NCI-H748 (cell line): Measurements from ENCODE around the gene USP37.

Experiments used
- DNase-seq: peaks from one replicate; lab custom pipeline; 2025; ENCODE audit not compliant: unreplicated experiment; lab: John Stamatoyannopoulos, UW

Gene USP37

GRCh38 chr2:218479595-218479994, 88.6 kb downstream of the USP37 start:
- no peak for DNase-seq

- no peak for DNase-seq
These were observed 89.6 kb downstream of the USP37 start for GRCh38 chr2:218478544-218478943.

- no peak for DNase-seq
These were observed 90.9 kb downstream of the USP37 start for GRCh38 chr2:218477247-218477646.

- no peak for DNase-seq
These were observed 91.5 kb downstream of the USP37 start for GRCh38 chr2:218476676-218477075.

GRCh38 chr2:218474527-218474926, 93.6 kb downstream of the USP37 start:
- no peak for DNase-seq

- DNase-seq: no peak
These were observed 95.2 kb downstream of the USP37 start for GRCh38 chr2:218472988-218473387.

- DNase-seq: no peak
These were observed 96.2 kb downstream of the USP37 start for GRCh38 chr2:218471982-218472381.

- DNase-seq: no peak
These were observed 97.1 kb downstream of the USP37 start for GRCh38 chr2:218471036-218471435.

- no peak for DNase-seq
These were observed 97.7 kb downstream of the USP37 start for GRCh38 chr2:218470448-218470847.

GRCh38 chr2:218465987-218466633, 102.0 kb downstream of the USP37 start:
- no peak for DNase-seq

GRCh38 chr2:218458598-218458997, 109.6 kb downstream of the USP37 start:
- DNase-seq: no peak

- DNase-seq: no peak
These were observed 111.3 kb downstream of the USP37 start for GRCh38 chr2:218456849-218457248.

- no peak for DNase-seq
These were observed 116.1 kb downstream of the USP37 start for GRCh38 chr2:218452079-218452478.

GRCh38 chr2:218448934-218449333, 119.2 kb downstream of the USP37 start:
- no peak for DNase-seq

GRCh38 chr2:218447072-218447471, 121.1 kb downstream of the USP37 start:
- no peak for DNase-seq

GRCh38 chr2:218446547-218446946, 121.6 kb downstream of the USP37 start:
- DNase-seq: no peak

- DNase-seq: no peak
These were observed 122.5 kb downstream of the USP37 start for GRCh38 chr2:218445602-218446001.

GRCh38 chr2:218444692-218445357, 123.3 kb downstream of the USP37 start:
- no peak for DNase-seq

GRCh38 chr2:218438596-218438995, 129.6 kb downstream of the USP37 start:
- DNase-seq: no peak

GRCh38 chr2:218437969-218438368, 130.2 kb downstream of the USP37 start:
- DNase-seq: no peak

- DNase-seq: no peak
These were observed 131.2 kb downstream of the USP37 start for GRCh38 chr2:218436992-218437391.

- DNase-seq: no peak
These were observed 132.9 kb downstream of the USP37 start for GRCh38 chr2:218435003-218435982.
